H9 (cell line): ENCODE results near the gene IL10. TPM values are rescaled to one million over a fixed set of nuclear protein-coding genes. Genes with fewer than 3 reads are reported as not detected.

ENCODE experiments used
- DNase-seq: peaks from one replicate; pipeline ENCODE4 v3.0.0-alpha.2; 2017
- H2AFZ ChIP-seq: one replicate; pipeline ENCODE4 v1.6.1; 2013; ENCODE audit warnings: mild to moderate bottlenecking, low read length, control low read depth, moderate library complexity
- H2AK5ac ChIP-seq: 2 replicates; pipeline ENCODE4 v1.6.1; 2013; ENCODE audit warnings: low read length, control low read depth, mixed read lengths; ENCODE audit not compliant: insufficient read length
- H2BK120ac ChIP-seq: one replicate; pipeline ENCODE4 v1.6.1; 2013; ENCODE audit warnings: low read depth, mild to moderate bottlenecking, low read length, control low read depth, inconsistent platforms; ENCODE audit not compliant: poor library complexity, severe bottlenecking
- H2BK12ac ChIP-seq: 2 replicates; pipeline ENCODE4 v1.6.1; 2013; ENCODE audit warnings: low read length, control low read depth, mixed read lengths, low read depth; ENCODE audit not compliant: insufficient read length
- H2BK15ac ChIP-seq: 2 replicates; pipeline ENCODE4 v1.6.1; 2013; ENCODE audit warnings: low read depth, low read length, control low read depth
- H2BK20ac ChIP-seq: one replicate; pipeline ENCODE4 v1.6.1; 2013; ENCODE audit warnings: low read depth, mild to moderate bottlenecking, low read length, control low read depth, inconsistent platforms; ENCODE audit not compliant: poor library complexity, severe bottlenecking
- H2BK5ac ChIP-seq: 2 replicates; pipeline ENCODE4 v1.6.1; 2013; ENCODE audit warnings: low read length, control low read depth, mixed read lengths; ENCODE audit not compliant: insufficient read length
- H3K14ac ChIP-seq: 2 replicates; pipeline ENCODE4 v1.6.1; 2013; ENCODE audit warnings: low read length, control low read depth; ENCODE audit not compliant: insufficient read depth
- H3K18ac ChIP-seq: 2 replicates; pipeline ENCODE4 v1.6.1; 2013; ENCODE audit warnings: low read depth, mild to moderate bottlenecking, mixed read lengths, low read length, control low read depth; ENCODE audit not compliant: insufficient read length
- H3K23ac ChIP-seq: 2 replicates; pipeline ENCODE4 v1.6.1; 2013; ENCODE audit warnings: low read length, control low read depth, mixed read lengths, low read depth; ENCODE audit not compliant: insufficient read length
- H3K23me2 ChIP-seq: 2 replicates; pipeline ENCODE4 v1.6.1; 2013; ENCODE audit warnings: low read depth, mild to moderate bottlenecking, mixed read lengths, low read length, control low read depth; ENCODE audit not compliant: insufficient read length, poor library complexity, severe bottlenecking
- H3K27ac ChIP-seq: 2 replicates; pipeline ENCODE4 v1.5.1; 2013; ENCODE audit warnings: low read length, control low read depth, mixed read lengths, low read depth; ENCODE audit not compliant: insufficient read length
- H3K27me3 ChIP-seq: 2 replicates; pipeline ENCODE4 v1.6.1; 2013; ENCODE audit warnings: low read length, control low read depth, inconsistent platforms; ENCODE audit not compliant: insufficient read depth
- H3K4ac ChIP-seq: 2 replicates; pipeline ENCODE4 v1.6.1; 2013; ENCODE audit warnings: low read depth, mild to moderate bottlenecking, control low read depth, inconsistent platforms, low read length, moderate library complexity
- H3K4me1 ChIP-seq: 2 replicates; pipeline ENCODE4 v1.6.1; 2013; ENCODE audit warnings: low read length, control low read depth, inconsistent platforms; ENCODE audit not compliant: insufficient read depth
- H3K4me2 ChIP-seq: 2 replicates; pipeline ENCODE4 v1.6.1; 2013; ENCODE audit warnings: low read length, control low read depth, mixed read lengths; ENCODE audit not compliant: insufficient read length, insufficient read depth
- H3K56ac ChIP-seq: 2 replicates; pipeline ENCODE4 v1.6.1; 2013; ENCODE audit warnings: low read depth, mild to moderate bottlenecking, mixed read lengths, low read length, control low read depth; ENCODE audit not compliant: insufficient read length
- H3K79me1 ChIP-seq: 2 replicates; pipeline ENCODE4 v1.6.1; 2013; ENCODE audit warnings: low read depth, mild to moderate bottlenecking, moderate library complexity, low read length, control low read depth, inconsistent platforms; ENCODE audit not compliant: insufficient read depth, poor library complexity, severe bottlenecking
- H3K79me2 ChIP-seq: 2 replicates; pipeline ENCODE4 v1.6.1; 2013; ENCODE audit warnings: low read length, control low read depth, inconsistent platforms; ENCODE audit not compliant: insufficient read depth
- H3K9ac ChIP-seq: 2 replicates; pipeline ENCODE4 v1.6.1; 2013; ENCODE audit warnings: low read length, control low read depth, mixed read lengths; ENCODE audit not compliant: insufficient read length; ENCODE audit errors: extremely low read depth
- H3K9me3 ChIP-seq: one replicate; pipeline ENCODE4 v1.6.1; 2013; ENCODE audit warnings: low read depth, low read length, inconsistent platforms; ENCODE audit not compliant: control insufficient read depth
- H3T11ph ChIP-seq: one replicate; pipeline ENCODE4 v1.6.1; 2013; ENCODE audit warnings: mild to moderate bottlenecking, low read length, control low read depth, inconsistent platforms
- H4K20me1 ChIP-seq: one replicate; pipeline ENCODE4 v1.6.1; 2013; ENCODE audit not compliant: control insufficient read depth, insufficient read length, insufficient read depth
- H4K5ac ChIP-seq: 2 replicates; pipeline ENCODE4 v1.6.1; 2013; ENCODE audit warnings: low read depth, mild to moderate bottlenecking, mixed read lengths, low read length, control low read depth; ENCODE audit not compliant: insufficient read length
- H4K8ac ChIP-seq: replicated peaks from 2 replicates; pipeline ENCODE4 v1.6.1; 2013; ENCODE audit warnings: low read length, control low read depth, mixed read lengths, low read depth; ENCODE audit not compliant: insufficient read length
- H4K91ac ChIP-seq: 2 replicates; pipeline ENCODE4 v1.6.1; 2013; ENCODE audit warnings: low read depth, mild to moderate bottlenecking, moderate library complexity, mixed read lengths, low read length, control low read depth; ENCODE audit not compliant: insufficient read length
- H3K27ac Mint-ChIP-seq, 3 experiments: 2 replicates in 2 of 3; 3 replicates in 1 of 3; pipeline ENCODE4 v1.8.0; 2020 to 2021; ENCODE audit warnings: mixed read lengths in 3 of 3, mild to moderate bottlenecking in 1 of 3, moderate library complexity in 1 of 3
- H3K27me3 Mint-ChIP-seq: 2 replicates; pipeline ENCODE4 v1.8.0; 2021; ENCODE audit warnings: low read depth, mild to moderate bottlenecking, moderate library complexity, mixed read lengths
- H3K36me3 Mint-ChIP-seq, 3 experiments: 2 replicates in 2 of 3; 3 replicates in 1 of 3; pipeline ENCODE4 v1.8.0; 2020 to 2021; ENCODE audit warnings: low read depth in 3 of 3, mixed read lengths in 3 of 3; ENCODE audit not compliant: insufficient read depth in 1 of 3
- H3K4me1 Mint-ChIP-seq, 2 experiments: 2 replicates each; pipeline ENCODE4 v1.8.0; 2020; ENCODE audit warnings: mixed read lengths in 2 of 2
- H3K4me3 Mint-ChIP-seq, 2 experiments: 2 replicates in 1 of 2; 3 replicates in 1 of 2; pipeline ENCODE4 v1.8.0; 2020 to 2021; ENCODE audit warnings: mild to moderate bottlenecking in 2 of 2, mixed read lengths in 2 of 2, moderate library complexity in 1 of 2
- H3K9me3 Mint-ChIP-seq, 2 experiments: 2 replicates in 1 of 2; 3 replicates in 1 of 2; pipeline ENCODE4 v1.8.0; 2020; ENCODE audit warnings: mild to moderate bottlenecking in 2 of 2, mixed read lengths in 2 of 2, moderate library complexity in 1 of 2
- CTCF ChIP-seq: fragments of 200-600 bp; sonication (generic); conservative IDR thresholded peaks from 3 replicates; pipeline ENCODE4 v1.8.0; 2021; ENCODE audit warnings: antibody characterized with exemption, mild to moderate bottlenecking
- WGBS: extraction: QIAGEN DNeasy Blood & Tissue Kit; methylation state at CpG from one replicate; pipeline ENCODE4 v1.1.7; 2013; ENCODE audit warnings: missing lambda C conversion rate, low lambda C conversion rate, mixed read lengths; ENCODE audit not compliant: insufficient read length; ENCODE audit errors: extremely low coverage; 5-methylcytosine and 5-hydroxymethylcytosine counted together
- total RNA-seq: library from RNA; stranded (reverse); gene quantifications from 2 replicates; pipeline ENCODE4 v1.2.1, GENCODE V29; 2021

The IL10 gene
- total RNA-seq, 1 experiment from 2014 or later, result not detected

DNA sequence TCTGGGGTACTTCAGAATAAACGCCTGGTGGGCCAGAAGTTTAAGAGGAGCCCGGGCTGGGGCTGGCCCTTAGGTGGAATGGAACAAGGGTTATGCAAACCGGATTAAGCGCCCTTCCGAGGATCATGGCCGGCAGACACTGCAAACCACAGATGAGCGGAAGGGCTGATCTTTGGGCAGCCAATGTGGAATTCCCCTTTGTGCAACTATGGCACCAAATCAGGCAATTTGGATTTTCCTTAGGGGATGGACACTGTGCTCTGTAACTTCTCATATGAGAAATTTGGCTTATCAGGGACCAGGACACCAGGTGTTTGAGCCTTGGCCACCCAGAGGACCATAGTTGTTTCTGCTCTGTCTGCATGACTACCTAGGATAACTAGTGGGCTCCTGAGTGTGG is 5.7 kb upstream of the IL10 start:
- H3K23me2 ChIP-seq, result no peaks in the 10 kb centered on the region
- H4K20me1 ChIP-seq, result no peaks in the 10 kb centered on the region
- no peak overlapping the region for H3K4me3 Mint-ChIP-seq
- no peak overlapping the region for H4K8ac ChIP-seq
- no peaks in the 10 kb centered on the region for H3K9me3 ChIP-seq
- no peak overlapping the region for H2BK5ac ChIP-seq
- H3K14ac ChIP-seq, result no peak overlapping the region
- no peak overlapping the region for H2BK120ac ChIP-seq
- H3K27ac ChIP-seq, result no peak overlapping the region
- H3T11ph ChIP-seq, result no peak overlapping the region
- peaks cover 5% of the 10 kb centered on the region; the same call in 1 of the 2 replicates for H3K27me3 Mint-ChIP-seq
- H3K27me3 ChIP-seq, result no peaks in the 10 kb centered on the region
- H3K79me1 ChIP-seq, result no peaks in the 10 kb centered on the region
- WGBS, result no CpG with 5 or more reads among the region's 7 CpGs
- no peak overlapping the region for H3K23ac ChIP-seq
- no peaks in the 10 kb centered on the region for H3K79me2 ChIP-seq
- peaks cover 0 to 5% of the 10 kb centered on the region in 2 experiments; a peak in 3 of 4 replicates for H3K4me1 Mint-ChIP-seq
- H3K9ac ChIP-seq, result no peak overlapping the region
- no peak overlapping the region for H2BK15ac ChIP-seq
- no peak overlapping the region for H3K27ac Mint-ChIP-seq
- H3K4me2 ChIP-seq, result no peak overlapping the region
- H2AK5ac ChIP-seq, result no peak overlapping the region
- no peaks in the 10 kb centered on the region for H3K4me1 ChIP-seq
- TF ChIP-seq CTCF, result no peak
- no peak for DNase-seq
- H3K9me3 Mint-ChIP-seq, result no peaks in the 10 kb centered on the region
- H2BK20ac ChIP-seq, result no peak overlapping the region
- H3K18ac ChIP-seq, result no peak overlapping the region
- H2AFZ ChIP-seq, result no peak overlapping the region
- H4K91ac ChIP-seq, result no peak overlapping the region
- H3K56ac ChIP-seq, result no peak overlapping the region
- no peak overlapping the region for H4K5ac ChIP-seq
- no peak overlapping the region for H3K4ac ChIP-seq
- no peaks in the 10 kb centered on the region for H3K36me3 Mint-ChIP-seq
- no peak overlapping the region for H2BK12ac ChIP-seq
